HepG2 (cell line): ENCODE data around the gene CDK13. TPM values are rescaled to one million over a fixed set of nuclear protein-coding genes. Genes with fewer than 3 reads are reported as not detected.
A peak's percentile ranks its signal among the peaks of the same experiment; 100 is the strongest.

Experiments used
- CEBPB ChIP-seq: IDR thresholded peaks from 2 replicates; pipeline ENCODE4 v1.6.1; 2011; ENCODE audit warnings: low read depth, low read length, improper control_type of control experiment, borderline replicate concordance
- FIP1L1 ChIP-seq: fragments of 200-400 bp; formaldehyde crosslinking; IDR thresholded peaks from 2 replicates; pipeline ENCODE4 v1.6.1; 2018; ENCODE audit warnings: low read depth, mild to moderate bottlenecking, low read length, moderate library complexity, borderline replicate concordance; ENCODE audit not compliant: insufficient read depth
- GMEB1 ChIP-seq: sonication (generic); formaldehyde crosslinking; IDR thresholded peaks from 2 replicates; pipeline ENCODE4 v1.5.1; 2020; ENCODE audit warnings: missing genetic modification reagents, mild to moderate bottlenecking, borderline replicate concordance
- GRHL1 ChIP-seq: sonication (generic); formaldehyde crosslinking; conservative IDR thresholded peaks from 2 replicates; pipeline ENCODE4 v1.8.0; 2022; ENCODE audit warnings: missing genetic modification reagents
- KDM2A ChIP-seq: sonication (generic); formaldehyde crosslinking; IDR thresholded peaks from 2 replicates; pipeline ENCODE4 v1.4.0; 2020; ENCODE audit warnings: low read depth, missing genetic modification reagents, borderline replicate concordance
- REST ChIP-seq, 2 experiments: IDR thresholded peaks; 2 replicates each; pipeline ENCODE4 v1.6.1; 2011 to 2012; ENCODE audit warnings: low read length in 2 of 2, borderline replicate concordance in 1 of 2, low read depth in 1 of 2, mild to moderate bottlenecking in 1 of 2, moderate library complexity in 1 of 2
- SAFB2 ChIP-seq: sonication (generic); formaldehyde crosslinking; IDR thresholded peaks from 2 replicates; pipeline ENCODE4 v1.5.1; 2020; ENCODE audit warnings: missing genetic modification reagents, low read depth, mild to moderate bottlenecking, borderline replicate concordance
- SATB2 ChIP-seq: sonication (generic); formaldehyde crosslinking; IDR thresholded peaks from 2 replicates; pipeline ENCODE4 v1.5.0; 2020; ENCODE audit warnings: missing genetic modification reagents
- SRF ChIP-seq: IDR thresholded peaks from 2 replicates; pipeline ENCODE4 v1.6.1; 2011; ENCODE audit warnings: mild to moderate bottlenecking, low read depth, low read length, moderate library complexity
- STAT5B ChIP-seq: sonication (generic); formaldehyde crosslinking; IDR thresholded peaks from 2 replicates; pipeline ENCODE4 v1.4.0; 2020; ENCODE audit warnings: missing genetic modification reagents
- TGIF2 ChIP-seq: IDR thresholded peaks from 2 replicates; pipeline ENCODE4 v1.6.1; 2016; ENCODE audit warnings: control low read depth, missing compliant biosample characterization
- ZBTB21 ChIP-seq: sonication (generic); formaldehyde crosslinking; IDR thresholded peaks from 2 replicates; pipeline ENCODE4 v1.4.0; 2020; ENCODE audit warnings: missing genetic modification reagents
- ZBTB33 ChIP-seq: sonication (generic); formaldehyde crosslinking; IDR thresholded peaks from 2 replicates; pipeline ENCODE4 v1.4.0; 2020; ENCODE audit warnings: missing genetic modification reagents
- ZBTB8A ChIP-seq: sonication (generic); formaldehyde crosslinking; IDR thresholded peaks from 2 replicates; pipeline ENCODE4 v1.4.0; 2020; ENCODE audit warnings: mild to moderate bottlenecking, low read depth, missing genetic modification reagents, borderline replicate concordance
- ZNF460 ChIP-seq: sonication (generic); formaldehyde crosslinking; IDR thresholded peaks from 2 replicates; pipeline ENCODE4 v1.5.1; 2020; ENCODE audit warnings: missing genetic modification reagents, mild to moderate bottlenecking, borderline replicate concordance
- ZNF678 ChIP-seq: sonication (generic); formaldehyde crosslinking; IDR thresholded peaks from 2 replicates; pipeline ENCODE4 v1.4.0; 2020; ENCODE audit warnings: mild to moderate bottlenecking, missing genetic modification reagents
- ZNF746 ChIP-seq: sonication (generic); formaldehyde crosslinking; IDR thresholded peaks from 2 replicates; pipeline ENCODE4 v1.8.0; 2022; ENCODE audit warnings: mild to moderate bottlenecking, missing genetic modification reagents
- polyA plus RNA-seq, 8 experiments: library from polyadenylated mRNA; depleted of rRNA in 3 of 8; stranded (reverse) in 7 of 8; unstranded in 1 of 8; fragments of >200 nt; fragmentation: Illumina TruSeq in 4 of 8; extraction: Trizol in 4 of 8; gene quantifications; 2 replicates each; pipeline versions ENCODE4 v1.2.1 to v1.2.3, GENCODE V29; 2011 to 2016; ENCODE audit warnings: low read depth in 4 of 8, missing spikeins in 1 of 8, mixed read lengths in 1 of 8; ENCODE audit not compliant: insufficient read depth in 1 of 8
- total RNA-seq, 5 experiments: library from RNA; depleted of rRNA; stranded (reverse); fragments of >200 nt; fragmentation: Illumina TruSeq; extraction: Trizol; gene quantifications; 2 replicates each; pipeline ENCODE4 v1.2.3, GENCODE V29; 2016; ENCODE audit warnings: low read depth in 1 of 5
- TF ChIP-seq, protein P1 (sequence below): sonication (generic); formaldehyde crosslinking; IDR thresholded peaks from 2 replicates; pipeline ENCODE4 v1.4.0; 2020; ENCODE audit warnings: mild to moderate bottlenecking, missing genetic modification reagents, borderline replicate concordance
- TF ChIP-seq, protein P2 (sequence below): sonication (generic); formaldehyde crosslinking; IDR thresholded peaks from 2 replicates; pipeline ENCODE4 v1.8.1; 2023; ENCODE audit warnings: missing genetic modification reagents, mild to moderate bottlenecking, borderline replicate concordance

CDK13 gene
- total and polyA plus RNA-seq, 2 of the 13 experiments (the other 11 are each of a cell fraction or from before 2014, with no cell fraction given), result 21.0 to 40.9 TPM

DNA sequence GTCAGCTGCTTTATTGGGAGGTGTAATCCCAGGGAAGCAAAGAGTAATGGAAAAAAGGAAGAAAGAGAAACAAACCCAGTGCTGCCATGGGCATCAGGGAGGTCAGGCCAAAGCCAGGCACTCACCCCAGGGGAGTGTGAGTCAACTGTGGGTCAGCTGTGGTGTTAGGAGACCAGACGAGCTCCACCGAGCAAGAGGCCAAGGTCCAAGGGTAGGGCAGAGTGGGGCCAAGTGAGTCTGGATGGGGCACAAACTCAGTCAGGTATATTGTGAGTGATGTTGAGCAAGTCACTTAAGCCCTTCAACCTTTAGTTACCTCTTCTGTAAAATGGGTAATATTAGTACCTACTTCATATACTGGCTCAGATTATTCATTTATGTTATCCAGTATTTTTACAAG is 30.4 kb upstream of the CDK13 start (continued):
- TF ChIP-seq GMEB1, result no peak
- no peak for TF ChIP-seq FIP1L1
- no peak for TF ChIP-seq ZBTB8A (CRISPR knock-in tag)
- no peak for TF ChIP-seq ZBTB21
- no peak for TF ChIP-seq REST (IDR thresholded peaks at IDR 0.05; ENCODE audit: borderline replicate concordance in 1 of 2, low read depth in 1 of 2, low read length in 2 of 2)
- no peak for TF ChIP-seq SRF
- TF ChIP-seq CEBPB, result peak; percentile 39; the same call in 1 of the 2 replicates
- no peak for TF ChIP-seq TGIF2
- TF ChIP-seq KDM2A (CRISPR knock-in tag), result no peak
- TF ChIP-seq, protein P1, sequence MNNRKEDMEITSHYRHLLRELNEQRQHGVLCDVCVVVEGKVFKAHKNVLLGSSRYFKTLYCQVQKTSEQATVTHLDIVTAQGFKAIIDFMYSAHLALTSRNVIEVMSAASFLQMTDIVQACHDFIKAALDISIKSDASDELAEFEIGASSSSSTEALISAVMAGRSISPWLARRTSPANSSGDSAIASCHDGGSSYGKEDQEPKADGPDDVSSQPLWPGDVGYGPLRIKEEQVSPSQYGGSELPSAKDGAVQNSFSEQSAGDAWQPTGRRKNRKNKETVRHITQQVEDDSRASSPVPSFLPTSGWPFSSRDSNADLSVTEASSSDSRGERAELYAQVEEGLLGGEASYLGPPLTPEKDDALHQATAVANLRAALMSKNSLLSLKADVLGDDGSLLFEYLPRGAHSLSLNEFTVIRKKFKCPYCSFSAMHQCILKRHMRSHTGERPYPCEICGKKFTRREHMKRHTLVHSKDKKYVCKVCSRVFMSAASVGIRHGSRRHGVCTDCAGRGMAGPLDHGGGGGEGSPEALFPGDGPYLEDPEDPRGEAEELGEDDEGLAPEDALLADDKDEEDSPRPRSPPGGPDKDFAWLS (CRISPR knock-in tag), result no peak
- TF ChIP-seq ZNF678 (CRISPR knock-in tag), result no peak
- no peak for TF ChIP-seq STAT5B (CRISPR knock-in tag)
- TF ChIP-seq, protein P2, sequence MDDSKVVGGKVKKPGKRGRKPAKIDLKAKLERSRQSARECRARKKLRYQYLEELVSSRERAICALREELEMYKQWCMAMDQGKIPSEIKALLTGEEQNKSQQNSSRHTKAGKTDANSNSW, result no peak
- TF ChIP-seq ZBTB33, result no peak
- TF ChIP-seq GRHL1 (CRISPR knock-in tag), result no peak
- no peak for TF ChIP-seq ZNF460 (CRISPR knock-in tag)
- no peak for TF ChIP-seq SAFB2
- TF ChIP-seq SATB2 (CRISPR knock-in tag), result no peak
- TF ChIP-seq ZNF746, result no peak
